Stimulated activated CD4-positive, alpha-beta T cell treated with anti-CD3 and anti-CD28 coated beads, Interleukin-15, amount 100 ng/mL, for 24 hours (primary cell): ENCODE data around the gene DIAPH2.

ENCODE experiments used
- DNase-seq: peaks from one replicate; pipeline ENCODE4 v3.0.0-alpha.2; 2020

Gene DIAPH2

DNA sequence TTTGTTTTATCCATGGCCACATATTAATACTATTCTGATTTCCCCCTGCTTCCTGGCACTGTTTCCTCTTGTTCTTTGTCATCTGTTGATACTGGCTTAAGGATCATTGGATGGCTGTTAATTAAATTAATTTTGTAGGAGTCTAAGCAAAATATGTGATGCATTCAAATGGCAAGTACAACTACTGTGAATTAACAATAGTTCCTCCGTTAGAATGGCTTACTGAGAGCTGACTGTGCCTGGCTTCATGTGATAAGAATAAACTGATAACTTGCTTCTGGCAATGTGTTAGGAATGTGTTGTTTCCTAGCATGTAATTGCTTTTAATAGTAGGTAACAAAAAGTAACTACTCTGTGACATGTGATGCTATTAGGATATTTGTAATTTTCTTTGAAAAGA lies 297.5 kb downstream of the DIAPH2 start:
- DNase-seq: no peak

DNA sequence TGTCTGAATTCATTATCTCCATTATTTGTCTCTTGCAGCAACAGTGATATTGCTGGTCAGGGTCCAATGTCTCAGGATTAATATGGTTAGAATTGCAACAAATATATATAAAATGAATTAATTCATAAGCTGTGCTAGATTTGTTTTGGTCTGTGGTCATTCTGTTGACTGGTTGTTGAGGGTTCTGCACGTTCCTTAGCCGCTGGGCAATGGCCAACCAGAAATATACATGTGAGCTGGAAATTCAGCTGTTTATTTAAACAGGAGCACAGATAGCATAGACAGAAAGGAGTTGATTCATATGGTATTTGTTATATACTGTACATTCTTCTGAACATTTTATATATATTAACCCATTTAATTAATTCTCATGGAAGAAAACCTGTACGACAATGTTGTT lies 299.9 kb downstream of the DIAPH2 start:
- DNase-seq: no peak

DNA sequence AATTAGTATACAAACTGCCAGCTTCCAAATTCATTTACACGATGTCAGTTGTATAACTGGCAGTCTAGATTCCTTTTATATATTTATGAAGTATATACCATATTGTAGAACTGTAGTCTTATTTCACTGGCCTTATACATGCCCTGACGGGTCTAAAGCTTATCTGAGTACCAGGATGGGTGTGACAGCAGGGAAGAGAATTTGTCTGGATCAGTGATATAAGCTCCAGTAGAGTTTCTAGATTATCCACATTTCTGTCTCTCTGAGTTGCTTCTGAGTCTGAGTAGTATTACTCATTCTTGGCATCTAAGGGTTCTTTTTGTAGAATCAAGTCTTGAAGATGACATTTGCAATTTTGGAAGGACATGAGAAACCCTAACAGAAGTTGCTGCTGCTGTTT lies 300.4 kb downstream of the DIAPH2 start:
- no peak for DNase-seq

DNA sequence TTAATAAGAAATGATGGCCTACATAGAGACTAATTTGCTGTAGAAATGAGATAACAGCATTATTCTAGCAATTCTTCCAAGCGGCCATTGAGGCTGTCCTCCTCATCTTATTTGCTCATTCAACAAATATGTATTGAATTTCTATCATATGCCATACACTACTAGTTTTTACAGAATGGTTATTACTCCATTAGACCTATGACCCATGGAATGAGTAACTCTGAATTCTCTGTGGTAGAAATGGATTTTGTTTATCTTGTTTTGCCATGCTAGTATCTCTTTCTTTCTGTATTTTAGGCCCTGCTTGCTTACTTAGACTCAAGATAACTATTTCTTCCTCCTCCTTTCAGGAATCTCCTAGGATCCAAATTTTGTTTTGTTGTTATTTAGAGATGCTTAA lies 302.6 kb downstream of the DIAPH2 start:
- no peak for DNase-seq

DNA sequence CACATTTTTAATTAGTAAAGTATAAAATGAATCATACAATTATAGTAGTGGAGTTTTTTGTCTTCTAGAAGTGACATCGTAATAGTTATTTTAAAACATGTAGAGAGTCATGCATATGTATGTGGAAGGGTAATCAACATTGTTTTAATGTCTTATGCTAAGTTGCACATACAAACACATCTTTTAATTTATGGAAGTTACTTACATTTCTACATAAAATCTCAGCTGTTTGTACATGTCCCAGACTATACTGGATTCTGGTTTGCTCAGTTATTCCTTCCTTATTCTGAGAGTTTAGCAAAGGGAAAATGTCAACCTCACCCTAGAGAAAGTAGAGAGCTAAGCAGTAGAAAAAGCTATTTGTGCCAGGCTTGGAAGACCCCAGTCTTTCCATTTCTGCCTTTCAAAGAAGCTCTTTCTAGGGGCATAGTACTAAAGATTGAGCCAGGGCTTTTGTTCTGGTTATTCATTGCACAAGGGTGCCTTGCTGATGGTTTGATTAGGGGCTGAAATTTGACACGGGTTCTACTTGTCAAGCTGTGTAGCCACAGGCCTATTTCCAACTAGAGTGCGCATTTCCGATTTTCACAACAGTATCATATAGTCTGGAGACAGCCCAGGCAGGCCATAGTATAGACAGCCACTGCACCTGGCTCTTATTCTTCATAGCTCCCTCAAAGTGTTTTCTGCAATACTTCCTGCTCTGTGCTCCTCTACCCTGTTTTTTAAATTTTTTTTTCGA lies 305.4 kb downstream of the DIAPH2 start:
- DNase-seq: no peak

DNA sequence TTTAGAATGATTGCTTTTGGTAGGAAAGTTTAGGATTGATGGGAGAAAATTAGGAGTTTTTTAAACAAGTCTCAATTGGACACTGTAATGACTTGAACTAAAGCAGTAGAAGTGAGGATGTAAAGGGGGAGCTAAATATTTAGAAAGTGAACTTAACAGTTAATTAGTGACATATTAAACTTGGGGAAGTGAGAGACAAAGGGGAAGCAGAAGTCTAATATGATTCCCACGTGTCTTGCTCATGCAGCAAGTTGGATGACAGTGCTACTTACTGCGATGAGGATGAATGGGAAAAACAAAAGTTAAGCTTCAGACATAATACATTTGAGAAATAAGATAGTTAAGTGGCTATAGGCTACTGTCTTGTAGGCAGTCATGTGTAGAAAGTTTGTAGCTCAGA lies 309.5 kb downstream of the DIAPH2 start:
- no peak for DNase-seq

DNA sequence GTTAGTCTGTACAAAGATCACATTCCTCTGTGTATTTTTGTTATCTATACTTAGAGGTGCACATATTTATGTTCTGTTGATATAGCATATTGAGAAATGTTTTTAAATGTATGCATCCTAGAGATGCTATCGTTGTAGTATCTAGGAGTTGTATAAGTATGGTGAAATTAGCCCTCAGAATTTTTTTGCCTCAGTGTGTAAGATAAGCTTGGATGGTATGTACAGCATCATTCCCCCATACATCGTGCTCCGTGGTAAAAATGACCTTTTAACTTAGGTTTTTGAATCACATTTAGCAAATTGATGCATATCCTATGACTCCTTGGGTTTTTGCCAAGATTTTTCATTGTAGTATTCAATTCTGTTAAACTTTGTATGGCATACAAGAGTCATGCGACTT lies 312.6 kb downstream of the DIAPH2 start:
- no peak for DNase-seq

DNA sequence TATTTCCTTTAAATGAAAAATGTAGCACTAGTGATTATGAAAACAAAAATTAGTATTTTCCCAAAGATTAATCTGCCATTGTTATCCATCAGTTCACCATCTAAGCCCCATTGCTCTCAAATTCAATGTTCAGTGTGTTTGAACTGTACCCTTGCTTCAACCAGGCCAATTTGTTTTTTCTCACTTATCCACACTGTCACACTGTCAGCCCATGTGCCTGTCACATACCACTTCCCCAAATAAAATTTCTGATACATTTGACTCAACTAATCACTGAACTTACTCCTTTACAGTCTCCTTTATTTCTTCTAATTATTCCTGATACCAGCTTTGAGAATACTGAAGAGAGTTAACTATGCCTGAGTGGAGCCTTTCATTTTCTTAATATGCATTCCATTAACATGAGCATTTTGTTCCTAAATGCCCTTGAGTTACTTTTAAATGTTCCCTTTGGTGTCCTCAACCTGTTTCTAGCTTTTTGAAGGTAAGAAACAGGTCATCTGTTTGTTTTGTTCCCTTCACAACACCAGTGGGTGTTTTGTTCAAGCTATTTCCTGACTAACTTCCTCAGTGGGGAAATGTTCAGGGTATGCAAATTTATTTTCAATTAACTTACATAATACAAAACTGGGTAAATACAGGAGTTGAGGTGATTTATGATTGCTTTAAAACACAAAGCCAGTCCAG lies 316.2 kb downstream of the DIAPH2 start:
- no peak for DNase-seq

DNA sequence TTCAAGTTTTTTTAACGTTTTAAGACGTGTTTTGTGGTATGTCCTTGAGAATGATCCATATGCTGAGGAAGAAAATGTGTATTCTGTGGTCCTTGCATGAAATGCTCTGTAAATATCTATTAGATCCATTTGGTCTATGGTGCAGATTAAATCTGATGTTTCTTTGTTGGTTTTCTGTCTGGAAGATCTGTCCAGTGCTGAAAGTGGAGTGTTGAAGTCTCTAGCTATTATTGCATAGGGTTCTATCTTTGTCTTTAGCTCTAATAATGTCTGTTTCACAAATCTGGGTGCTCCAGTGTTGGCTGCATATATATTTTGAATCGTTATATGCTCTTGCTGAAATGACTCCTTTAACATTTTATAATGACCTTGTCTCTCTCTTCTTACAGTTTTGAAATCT lies 321.5 kb downstream of the DIAPH2 start:
- DNase-seq: no peak

DNA sequence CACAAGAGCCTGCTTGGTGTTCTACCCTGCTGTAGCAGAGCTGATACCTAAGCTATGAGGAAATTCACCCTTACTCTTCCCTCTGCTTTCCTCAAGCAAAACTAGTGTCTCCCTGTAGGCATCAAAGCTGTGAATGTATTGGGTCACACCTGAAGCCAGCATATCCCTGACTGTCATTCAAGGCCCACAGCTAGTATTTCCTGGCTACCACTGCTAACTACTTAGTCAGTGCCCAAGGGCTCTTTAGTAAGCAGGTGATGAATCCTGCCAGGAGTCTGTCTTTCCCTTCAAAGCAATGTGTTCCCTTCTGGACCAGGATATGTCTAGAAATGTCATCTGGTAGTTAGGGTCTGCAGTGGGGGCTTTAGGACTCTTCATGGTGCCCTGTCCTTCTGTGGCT lies 324.7 kb downstream of the DIAPH2 start:
- no peak for DNase-seq

DNA sequence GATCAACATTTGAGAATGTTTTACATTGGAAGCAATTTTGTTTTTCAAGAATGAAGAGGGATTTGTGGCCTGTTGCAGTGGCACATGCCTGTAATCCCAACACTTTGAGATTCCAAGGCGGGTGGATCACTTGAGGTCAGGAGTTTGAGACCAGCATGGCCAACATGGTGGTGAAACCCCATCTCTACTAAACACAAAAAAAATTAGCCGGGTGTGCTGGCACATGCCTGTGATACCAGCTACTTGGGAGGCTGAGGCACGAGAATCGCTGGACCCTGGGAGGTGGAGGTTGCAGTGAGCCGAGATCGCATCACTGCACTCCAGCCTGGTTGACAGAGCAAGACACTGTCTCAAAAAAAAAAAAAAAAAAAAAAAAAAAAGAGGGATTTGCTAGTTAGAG lies 326.9 kb downstream of the DIAPH2 start:
- no peak for DNase-seq

DNA sequence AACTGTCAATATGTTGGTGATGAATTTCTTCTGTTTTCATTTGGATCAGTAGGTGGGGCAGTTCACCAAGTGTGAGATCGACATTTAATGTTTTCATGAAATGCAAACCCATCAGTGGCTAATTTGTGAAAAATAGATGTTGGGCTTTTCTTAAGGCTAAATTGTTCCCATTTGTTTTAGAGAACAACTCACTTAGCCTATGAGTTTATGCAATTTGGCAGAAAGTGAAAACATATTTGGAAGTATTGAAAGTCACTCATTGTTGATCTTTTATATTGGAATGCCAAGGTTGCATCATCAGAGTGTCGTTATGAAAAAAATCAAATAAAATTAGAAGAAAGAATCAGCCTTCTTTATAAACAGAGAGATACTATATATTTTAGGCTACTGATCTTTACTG lies 331.5 kb downstream of the DIAPH2 start:
- no peak for DNase-seq

DNA sequence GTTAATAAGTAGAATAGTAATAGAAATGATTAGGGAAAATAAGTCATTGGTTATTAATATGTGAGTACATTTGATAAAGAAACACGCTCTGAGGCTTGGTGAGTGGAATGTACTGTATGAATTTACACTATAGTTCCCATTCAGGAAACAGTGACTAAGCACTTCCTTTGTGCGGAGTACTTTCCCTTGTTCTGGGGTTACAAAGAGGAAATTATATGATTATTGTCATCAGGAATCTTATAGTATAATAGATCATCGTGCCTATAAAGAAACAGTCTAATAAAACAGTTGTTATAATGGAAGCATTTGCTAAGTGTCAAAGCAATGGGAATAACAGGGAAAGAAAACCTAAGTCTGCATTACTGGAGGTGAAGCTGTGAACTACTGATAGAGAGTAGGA lies 337.0 kb downstream of the DIAPH2 start:
- DNase-seq: no peak

DNA sequence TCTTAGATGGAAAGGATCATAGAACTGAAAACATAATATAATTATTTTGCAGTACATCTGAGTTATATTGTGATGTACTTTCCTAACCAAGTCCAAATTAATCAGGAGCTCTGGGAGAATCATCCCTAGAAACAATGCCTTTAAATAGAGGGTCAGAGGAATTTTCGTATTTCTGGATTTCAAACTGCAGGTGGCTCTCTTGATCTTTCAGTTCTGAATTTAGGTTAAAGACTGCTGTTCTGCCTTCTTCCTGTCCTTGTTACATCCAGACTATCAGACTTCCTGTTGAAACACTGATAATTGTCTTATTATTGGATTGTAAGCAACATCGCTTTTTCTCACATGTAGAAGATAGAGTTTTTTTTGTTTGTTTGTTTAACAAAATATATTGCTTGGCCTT lies 341.8 kb downstream of the DIAPH2 start:
- DNase-seq: no peak

DNA sequence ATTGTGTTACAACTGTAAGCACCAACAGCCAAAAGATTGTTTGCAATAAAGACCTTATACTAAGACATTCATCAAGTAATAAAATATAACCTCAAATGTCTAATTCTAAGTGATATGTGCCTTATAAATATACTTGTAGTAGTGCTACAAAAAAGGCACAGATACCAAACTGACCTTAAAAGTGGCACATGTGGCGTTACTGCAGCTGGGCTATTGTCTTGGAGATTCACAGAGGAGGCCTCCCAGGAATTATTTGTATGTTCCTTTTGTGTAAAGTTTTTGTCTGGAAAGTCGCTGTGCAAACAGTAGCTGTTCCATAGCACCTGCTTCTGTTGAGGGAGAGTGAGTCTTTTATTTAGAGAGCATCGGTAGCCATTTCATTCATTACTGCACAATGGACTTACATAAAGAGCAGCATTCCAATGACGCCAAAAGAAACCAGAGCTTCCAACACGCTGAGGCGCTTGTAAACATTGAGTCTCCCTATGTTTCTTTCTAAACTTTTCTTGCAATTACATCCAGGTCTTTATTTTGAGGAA lies 342.8 kb downstream of the DIAPH2 start:
- no peak for DNase-seq

DNA sequence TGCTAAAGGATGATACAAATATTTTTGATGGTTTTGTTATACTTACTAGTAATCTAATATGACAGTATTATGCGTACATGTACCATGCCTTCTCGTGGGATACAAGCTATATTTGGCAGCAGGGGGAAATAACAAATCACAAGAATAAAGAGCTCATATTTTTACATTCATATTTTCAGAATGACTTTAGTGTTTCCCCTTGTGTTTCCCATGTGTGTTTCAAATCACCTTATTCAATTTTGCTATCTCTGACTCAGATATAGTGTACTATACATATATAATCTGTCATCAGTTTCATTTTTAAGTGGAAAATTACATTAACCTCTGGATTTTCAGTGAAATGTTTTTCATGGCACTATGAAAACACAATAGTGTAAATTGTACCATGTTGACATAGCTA lies 345.8 kb downstream of the DIAPH2 start:
- DNase-seq: no peak

DNA sequence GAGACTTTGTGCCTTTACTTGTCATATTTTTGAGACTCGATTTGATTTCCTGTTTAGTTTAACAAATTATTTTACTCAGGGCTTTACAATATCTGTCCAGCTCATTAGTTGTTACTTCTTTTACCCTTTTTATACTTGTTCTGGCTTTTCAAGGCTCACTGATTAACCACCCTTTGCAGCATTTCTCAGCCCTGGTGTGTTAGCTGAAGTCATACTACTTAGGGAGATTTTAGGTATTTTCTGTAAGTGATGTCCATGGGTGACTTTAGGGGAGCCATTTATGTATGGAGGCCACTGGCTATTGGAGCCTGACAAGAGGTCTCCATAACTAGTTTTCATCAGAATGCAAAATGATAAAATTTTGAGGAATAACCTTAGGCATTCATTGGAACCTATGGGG lies 346.3 kb downstream of the DIAPH2 start:
- no peak for DNase-seq

DNA sequence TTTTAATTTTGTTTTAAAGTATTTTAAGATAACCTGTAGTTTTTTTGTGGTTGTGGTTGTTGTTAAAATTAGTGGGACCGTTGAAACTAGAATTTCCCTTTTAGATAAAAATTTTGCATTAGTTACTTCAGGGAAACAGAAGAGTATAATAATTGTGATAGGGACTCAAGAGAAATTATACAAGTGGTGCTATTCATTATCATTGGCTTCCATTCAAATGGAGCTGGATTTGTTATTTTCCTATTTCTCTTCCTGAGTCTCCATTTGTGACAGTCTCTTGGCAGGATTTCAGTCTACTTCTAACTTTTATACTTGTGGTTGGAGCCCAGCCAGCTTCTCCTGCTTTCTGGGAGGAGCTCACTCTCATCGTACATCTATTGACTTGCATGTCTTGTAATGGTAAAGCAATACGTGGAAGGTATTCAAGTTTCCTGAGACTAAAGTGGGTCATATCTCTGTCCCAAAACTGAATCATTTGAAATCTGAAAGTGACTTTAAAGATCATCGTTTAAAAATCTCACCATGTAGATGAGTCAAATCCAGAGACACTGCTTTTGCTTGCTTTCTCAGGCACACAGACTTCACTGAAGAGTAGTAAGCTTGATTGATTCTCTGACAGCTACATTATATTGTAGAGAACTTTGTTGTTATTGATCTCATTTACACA lies 354.9 kb downstream of the DIAPH2 start:
- peak; percentile 3 for DNase-seq

DNA sequence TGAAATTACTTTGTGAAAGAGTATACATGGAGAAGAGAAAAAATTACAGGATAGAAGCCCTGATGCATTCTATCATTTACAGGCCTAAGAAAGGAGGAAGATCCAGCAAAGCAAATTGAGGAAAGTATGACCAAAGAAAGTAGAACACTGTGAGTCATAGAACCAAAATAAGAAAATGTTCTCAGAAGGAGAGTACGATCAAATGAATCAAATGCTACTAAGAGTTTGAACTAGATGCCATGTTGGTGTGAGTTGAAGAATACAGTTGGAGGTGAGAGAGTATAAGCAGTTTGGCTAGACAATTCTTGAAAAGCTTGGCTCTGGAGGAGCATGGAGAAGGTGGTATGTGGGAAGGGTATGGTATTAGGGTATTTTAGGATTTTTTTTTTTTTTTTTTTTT lies 360.8 kb downstream of the DIAPH2 start:
- DNase-seq: no peak

DNA sequence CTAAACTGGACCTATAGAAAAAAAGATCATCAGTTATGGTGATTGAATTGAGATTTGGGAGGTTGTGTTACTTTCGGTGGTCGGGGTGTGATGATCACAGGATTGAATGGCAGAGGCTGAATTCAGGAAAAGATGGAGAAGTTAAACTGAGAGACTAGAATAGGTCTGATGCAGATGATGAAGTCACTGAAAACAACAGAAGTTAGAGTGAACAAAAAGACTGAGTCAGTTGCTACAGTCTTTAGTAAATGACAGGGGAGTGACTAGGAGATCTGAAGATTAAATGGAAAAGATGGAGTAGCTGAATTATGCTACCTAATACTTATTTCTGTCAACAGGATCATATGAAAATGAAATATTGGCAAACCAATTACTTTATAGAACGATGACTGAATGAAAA lies 362.2 kb downstream of the DIAPH2 start:
- DNase-seq: no peak

DNA sequence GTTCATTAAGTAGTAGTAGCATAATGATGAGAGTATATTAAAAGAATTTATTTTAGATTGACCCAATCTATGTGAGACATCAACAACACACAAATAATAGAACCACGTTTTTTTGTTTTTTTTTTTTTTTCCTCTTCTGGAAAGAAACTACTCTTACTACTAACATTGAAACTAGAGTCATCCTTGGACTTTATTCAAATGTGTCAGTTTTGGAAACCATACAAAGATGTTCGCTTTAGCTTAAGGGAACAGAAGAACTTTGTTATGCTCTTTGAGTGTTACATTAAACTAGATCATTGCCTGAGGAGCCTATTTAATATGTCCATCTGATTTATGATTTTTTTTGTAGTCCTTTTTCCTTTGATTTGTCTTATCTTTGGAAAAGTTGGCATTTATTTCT lies 365.8 kb downstream of the DIAPH2 start:
- no peak for DNase-seq

DNA sequence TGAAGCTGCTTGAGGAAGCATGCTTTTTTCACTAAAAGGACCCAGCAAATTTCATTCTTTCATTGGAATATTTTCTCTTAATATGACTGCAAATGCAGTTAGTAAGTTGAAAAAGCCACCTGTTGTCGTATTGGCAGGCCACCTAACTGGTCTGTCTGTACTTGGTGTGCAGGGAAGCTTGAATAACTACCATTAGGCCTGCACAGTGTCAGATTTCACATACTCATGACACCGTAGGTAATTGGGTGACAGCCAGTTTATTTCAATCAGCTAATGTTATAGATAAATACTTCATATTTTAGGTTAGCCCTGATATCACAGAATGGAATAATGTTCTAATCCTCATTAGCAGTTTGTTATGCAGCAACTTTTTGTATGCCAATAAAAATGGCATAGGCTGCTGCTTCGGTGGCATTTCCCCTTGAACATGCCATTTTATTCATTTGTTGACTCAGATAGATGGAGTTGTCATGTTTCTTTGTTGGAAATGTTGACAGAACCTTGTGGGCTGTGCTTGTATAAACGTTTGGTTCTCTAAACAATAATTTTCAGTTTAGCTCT lies 372.8 kb downstream of the DIAPH2 start:
- DNase-seq: no peak

DNA sequence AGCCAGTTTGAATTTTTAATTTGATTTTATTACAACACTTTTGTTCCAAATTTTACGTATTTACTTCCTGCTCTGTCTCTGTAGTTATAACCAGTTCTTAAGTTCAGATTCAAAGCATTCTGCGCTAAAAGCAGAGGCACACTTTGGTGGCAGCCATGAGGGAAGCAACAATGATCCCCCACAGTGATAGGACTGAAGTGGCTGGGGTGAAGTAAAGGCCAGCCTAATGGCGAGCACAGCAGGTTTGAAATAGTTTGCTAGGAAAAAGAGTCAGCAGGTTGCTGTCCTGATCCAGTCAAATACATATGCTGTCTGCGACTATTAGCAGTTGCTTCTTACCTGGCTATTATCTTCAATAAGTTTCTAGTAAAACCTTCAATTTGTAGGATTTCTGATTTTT lies 375.4 kb downstream of the DIAPH2 start:
- DNase-seq: no peak

DNA sequence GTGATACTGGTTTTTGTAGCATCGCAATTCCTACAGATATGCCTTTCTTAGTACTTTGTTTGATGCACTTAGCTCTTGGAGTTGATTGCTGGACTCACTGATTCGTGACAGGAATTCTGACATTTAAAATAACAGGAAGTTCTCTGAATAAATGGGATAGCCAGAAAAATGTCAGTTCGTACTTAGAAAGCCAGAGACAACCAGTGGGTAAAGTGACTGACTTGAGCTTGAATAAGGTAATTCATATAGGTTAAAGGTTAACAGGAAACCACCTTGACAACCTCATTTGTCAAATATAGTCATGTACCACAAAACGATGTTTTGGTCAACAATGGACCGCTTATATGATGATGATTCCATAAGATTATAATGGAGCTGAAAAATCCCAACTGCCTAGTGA lies 380.4 kb downstream of the DIAPH2 start:
- no peak for DNase-seq
